Cardiac muscle cell (in vitro differentiated cells and primary cell): ENCODE measurements around the gene CARHSP1. TPM values are rescaled to one million over a fixed set of nuclear protein-coding genes. Genes with fewer than 3 reads are reported as not detected.

Source experiments
- DNase-seq, 2 donors: peaks; one replicate each; pipeline versions ENCODE4 v3.0.0 to v3.0.0-alpha.2; 2010 to 2017; ENCODE audit warnings: low read depth in 1 of 2, low spot score in 1 of 2
- H3K27ac ChIP-seq: fragments of 200-600 bp; sonication (generic); 2 replicates; pipeline ENCODE4 v1.5.1; 2016
- H3K27me3 ChIP-seq: fragments of 200-600 bp; sonication (generic); 2 replicates; pipeline ENCODE4 v1.6.0; 2016; ENCODE audit warnings: control low read depth
- H3K36me3 ChIP-seq: fragments of 200-600 bp; sonication (generic); 2 replicates; pipeline ENCODE4 v1.5.1; 2016; ENCODE audit warnings: control low read depth
- H3K4me1 ChIP-seq: fragments of 200-600 bp; sonication (generic); 2 replicates; pipeline ENCODE4 v1.8.1; 2017; ENCODE audit warnings: low read depth, mild to moderate bottlenecking, mixed run types
- H3K4me3 ChIP-seq: fragments of 200-600 bp; sonication (generic); 2 replicates; pipeline ENCODE4 v1.5.1; 2016; ENCODE audit warnings: mild to moderate bottlenecking
- H3K9me3 ChIP-seq: fragments of 200-600 bp; sonication (generic); 2 replicates; pipeline ENCODE4 v1.5.1; 2017; ENCODE audit warnings: low read depth, mild to moderate bottlenecking, control low read depth
- CTCF ChIP-seq: IDR thresholded peaks from 2 replicates; pipeline ENCODE4 v1.5.1; 2012; ENCODE audit warnings: low read depth, mild to moderate bottlenecking, low read length
- polyA plus RNA-seq: library from polyadenylated mRNA; unstranded; fragments of >200 nt; fragmentation: Nextera tagmentation; extraction: Ambion mirVana; gene quantifications from 2 replicates; pipeline ENCODE4 v1.2.1, GENCODE V29; 2016
- total RNA-seq: library from RNA; depleted of rRNA; stranded (reverse); fragments of >200 nt; gene quantifications from 2 replicates; pipeline ENCODE4 v1.2.3, GENCODE V29; 2016

CARHSP1 gene
- total and polyA plus RNA-seq, 2 experiments from 2014 or later: 125 to 165 TPM

DNA sequence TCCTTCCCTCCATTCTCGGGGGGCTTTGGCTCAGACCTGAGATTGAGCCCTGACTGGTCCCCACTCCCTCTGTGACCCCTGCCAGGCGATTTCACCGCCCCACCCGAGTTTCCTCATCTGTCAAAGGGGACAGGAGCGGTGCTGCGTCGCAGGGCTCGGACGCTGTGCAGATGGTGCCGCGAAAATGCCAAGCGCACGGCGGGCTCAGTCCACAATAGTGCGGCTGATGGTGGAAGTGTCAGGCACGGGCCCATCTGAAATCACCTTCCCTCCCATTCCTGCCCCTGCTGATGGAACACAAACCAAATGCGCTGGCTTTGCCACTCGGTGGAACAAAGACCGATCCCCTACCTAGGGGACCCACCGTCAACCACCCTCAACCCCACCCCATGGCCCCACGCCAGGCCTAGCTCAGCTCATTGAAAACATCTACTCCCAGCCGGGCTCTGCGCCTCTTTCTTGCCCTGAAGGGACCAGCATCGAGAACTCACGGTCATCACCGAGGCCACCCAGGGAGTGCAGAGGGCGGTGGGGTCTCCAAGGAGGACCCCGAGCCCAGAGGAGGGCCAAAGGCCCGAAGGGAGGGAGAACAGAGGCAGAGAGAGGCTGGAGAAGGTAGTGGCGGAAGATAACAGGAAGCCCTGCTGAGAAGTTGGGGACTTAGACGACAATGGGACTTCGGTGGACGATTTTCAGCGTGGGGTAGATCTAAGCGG lies 1.4 kb downstream of the CARHSP1 start:
- DNase-seq: peak in 1 of 2 donors; percentile 50
- peaks cover 28% of the 10 kb centered on the region for H3K4me1 ChIP-seq
- peak overlapping the region; percentile 89 for H3K27ac ChIP-seq
- TF ChIP-seq CTCF: no peak
- no peaks in the 10 kb centered on the region for H3K27me3 ChIP-seq
- peak overlapping the region; percentile 97 for H3K4me3 ChIP-seq
- no peaks in the 10 kb centered on the region for H3K36me3 ChIP-seq
- H3K9me3 ChIP-seq: no peaks in the 10 kb centered on the region

DNA sequence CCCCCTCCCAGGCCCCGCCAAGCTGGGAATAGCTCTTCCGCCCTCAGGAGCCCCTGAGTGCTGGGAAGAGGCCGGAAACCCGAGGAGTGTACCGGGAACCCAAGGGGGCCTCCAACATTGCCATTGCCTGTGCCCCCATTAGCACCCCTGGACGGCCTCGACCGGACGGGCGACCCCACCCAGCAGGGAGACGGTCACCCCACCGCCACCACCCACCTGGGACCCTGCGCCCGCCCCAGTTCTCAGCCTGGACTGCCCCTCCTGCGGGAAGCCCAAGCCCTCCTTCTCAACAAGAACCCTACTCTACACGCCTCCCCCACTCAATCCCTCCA lies 2.0 kb downstream of the CARHSP1 start:
- Histone ChIP-seq H3K36me3 (no peaks in the 10 kb centered on the region), H3K9me3 (no peaks in the 10 kb centered on the region), H3K4me3 (peak overlapping the region; percentile 97), H3K27ac (peak overlapping the region; percentile 89), H3K27me3 (no peaks in the 10 kb centered on the region), H3K4me1 (peaks cover 28% of the 10 kb centered on the region)
- DNase-seq: no peak
- TF ChIP-seq CTCF: no peak

DNA sequence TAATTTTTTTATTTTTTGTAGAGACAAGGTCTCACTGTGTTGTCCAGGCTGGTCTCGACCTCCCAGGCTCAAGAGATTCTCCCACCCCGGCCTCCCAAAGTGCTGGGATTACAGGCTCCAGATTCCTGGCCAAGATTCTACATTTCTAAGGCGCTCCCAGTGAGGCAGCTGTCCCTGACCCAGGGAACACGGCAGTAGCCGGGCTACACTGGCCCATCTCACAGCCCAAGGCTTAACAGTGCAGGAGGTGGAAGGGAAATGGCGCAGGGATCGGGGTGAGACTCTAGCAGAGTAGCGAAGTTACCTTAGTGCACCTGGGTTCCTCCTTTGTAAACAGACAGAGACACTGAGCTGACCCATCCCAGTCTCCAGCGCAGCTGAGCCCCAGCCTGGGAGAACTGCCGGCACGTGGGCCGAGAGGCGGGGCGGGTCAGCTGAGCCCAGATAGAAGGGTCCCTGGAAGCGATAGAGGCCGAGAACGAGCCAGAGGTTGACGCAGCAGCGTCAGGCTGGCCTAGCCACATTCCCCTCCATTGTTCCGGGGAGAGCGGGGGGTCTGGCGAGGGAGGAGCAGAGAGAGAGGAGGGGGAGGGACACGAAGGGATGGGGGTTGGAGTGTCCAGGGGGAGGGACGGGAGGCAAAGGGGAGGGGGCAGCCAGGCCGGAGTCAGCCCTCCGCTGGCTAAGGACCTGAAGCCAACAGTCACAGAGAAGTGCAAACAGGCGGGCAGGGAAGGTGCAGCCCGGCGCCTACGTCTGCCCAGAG lies 2.5 kb downstream of the CARHSP1 start:
- Histone ChIP-seq H3K36me3 (no peaks in the 10 kb centered on the region), H3K27me3 (no peaks in the 10 kb centered on the region), H3K4me1 (peaks cover 28% of the 10 kb centered on the region), H3K4me3 (peak overlapping the region; percentile 97), H3K9me3 (no peaks in the 10 kb centered on the region), H3K27ac (peak overlapping the region; percentile 89)
- DNase-seq: peak; percentile 77 to 85
- no peak for TF ChIP-seq CTCF

DNA sequence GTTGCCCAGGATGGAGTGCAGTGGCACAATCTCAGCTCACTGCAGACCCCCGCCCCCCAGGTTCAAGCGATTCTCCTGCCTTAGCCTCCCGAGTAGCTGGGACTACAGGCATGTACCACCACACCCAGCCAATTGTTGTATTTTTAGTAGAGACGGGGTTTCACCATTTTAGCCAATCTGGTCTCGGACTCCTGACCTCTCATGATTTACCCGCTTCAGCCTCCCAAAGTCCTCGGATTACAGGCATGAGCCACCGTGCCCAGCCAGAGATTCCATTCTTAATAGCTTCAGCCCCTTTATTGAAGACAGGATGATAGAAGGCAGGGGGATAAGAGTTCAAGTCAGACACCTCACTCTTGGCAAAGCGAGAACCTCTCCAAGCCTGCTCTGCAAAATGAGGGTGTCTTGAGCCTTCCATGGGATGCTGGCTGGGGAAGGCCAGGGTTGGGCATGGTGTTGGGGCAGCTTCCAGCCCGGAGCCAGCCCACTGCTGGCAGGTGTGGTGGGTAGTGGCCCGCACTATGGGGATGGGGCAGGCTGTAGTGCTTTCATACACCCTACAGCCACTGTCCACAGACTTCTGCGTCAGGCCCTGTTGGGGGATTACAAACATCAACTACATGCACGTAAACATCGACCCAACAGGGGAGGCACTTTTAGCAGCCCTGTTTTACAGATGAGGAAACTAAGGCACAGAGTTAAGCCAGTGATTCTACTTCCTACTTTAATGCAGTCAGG lies 3.5 kb downstream of the CARHSP1 start:
- no peak for TF ChIP-seq CTCF
- H3K4me1 ChIP-seq: peaks cover 28% of the 10 kb centered on the region
- H3K27ac ChIP-seq: peak overlapping the region; percentile 89
- H3K36me3 ChIP-seq: no peaks in the 10 kb centered on the region
- H3K27me3 ChIP-seq: no peaks in the 10 kb centered on the region
- H3K9me3 ChIP-seq: no peaks in the 10 kb centered on the region
- no peak for DNase-seq
- no peak overlapping the region for H3K4me3 ChIP-seq

- TF ChIP-seq CTCF: no peak
- Histone ChIP-seq H3K9me3 (no peaks in the 10 kb centered on the region), H3K27ac (peak overlapping the region; percentile 89), H3K4me1 (peaks cover 28% of the 10 kb centered on the region), H3K36me3 (no peaks in the 10 kb centered on the region), H3K4me3 (no peak overlapping the region), H3K27me3 (no peaks in the 10 kb centered on the region)
- no peak for DNase-seq
Measured at GRCh38 chr16:8864480-8865110, 4.2 kb downstream of the CARHSP1 start.
